Measurements from ENCODE around the gene SRA1. TPM values are rescaled to one million over a fixed set of nuclear protein-coding genes. Genes with fewer than 3 reads are reported as not detected.
A peak's percentile ranks its signal among the peaks of the same experiment; 100 is the strongest.

Gene SRA1
- total and polyA plus RNA-seq, 2 of the 13 experiments (the other 11 are each of a cell fraction or from before 2014, with no cell fraction given): 14.2 to 32.8 TPM

- no peak for TF ChIP-seq ZNF263 (CRISPR knock-in tag; IDR thresholded peaks at IDR 0.05)
- no peak for TF ChIP-seq FOXP1 (IDR thresholded peaks at IDR 0.05)
- 0 out of 2 replicates have a peak, but pooled peaks have one; percentile 8 for TF ChIP-seq FOXP1 (CRISPR knock-in tag; IDR thresholded peaks at IDR 0.05)
- TF ChIP-seq, protein P1, sequence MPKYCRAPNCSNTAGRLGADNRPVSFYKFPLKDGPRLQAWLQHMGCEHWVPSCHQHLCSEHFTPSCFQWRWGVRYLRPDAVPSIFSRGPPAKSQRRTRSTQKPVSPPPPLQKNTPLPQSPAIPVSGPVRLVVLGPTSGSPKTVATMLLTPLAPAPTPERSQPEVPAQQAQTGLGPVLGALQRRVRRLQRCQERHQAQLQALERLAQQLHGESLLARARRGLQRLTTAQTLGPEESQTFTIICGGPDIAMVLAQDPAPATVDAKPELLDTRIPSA (CRISPR knock-in tag; IDR thresholded peaks at IDR 0.05; ENCODE audit: borderline replicate concordance): peak; percentile 80; the same call in 1 of the 2 replicates
- no peak for TF ChIP-seq ZNF207 (IDR thresholded peaks at IDR 0.05; ENCODE audit: borderline replicate concordance)
- TF ChIP-seq ZBTB1 (CRISPR knock-in tag; IDR thresholded peaks at IDR 0.05; ENCODE audit: borderline replicate concordance): no peak
- peak; percentile 58 for TF ChIP-seq RXRA (CRISPR knock-in tag; IDR thresholded peaks at IDR 0.05)
- TF ChIP-seq, protein P2, sequence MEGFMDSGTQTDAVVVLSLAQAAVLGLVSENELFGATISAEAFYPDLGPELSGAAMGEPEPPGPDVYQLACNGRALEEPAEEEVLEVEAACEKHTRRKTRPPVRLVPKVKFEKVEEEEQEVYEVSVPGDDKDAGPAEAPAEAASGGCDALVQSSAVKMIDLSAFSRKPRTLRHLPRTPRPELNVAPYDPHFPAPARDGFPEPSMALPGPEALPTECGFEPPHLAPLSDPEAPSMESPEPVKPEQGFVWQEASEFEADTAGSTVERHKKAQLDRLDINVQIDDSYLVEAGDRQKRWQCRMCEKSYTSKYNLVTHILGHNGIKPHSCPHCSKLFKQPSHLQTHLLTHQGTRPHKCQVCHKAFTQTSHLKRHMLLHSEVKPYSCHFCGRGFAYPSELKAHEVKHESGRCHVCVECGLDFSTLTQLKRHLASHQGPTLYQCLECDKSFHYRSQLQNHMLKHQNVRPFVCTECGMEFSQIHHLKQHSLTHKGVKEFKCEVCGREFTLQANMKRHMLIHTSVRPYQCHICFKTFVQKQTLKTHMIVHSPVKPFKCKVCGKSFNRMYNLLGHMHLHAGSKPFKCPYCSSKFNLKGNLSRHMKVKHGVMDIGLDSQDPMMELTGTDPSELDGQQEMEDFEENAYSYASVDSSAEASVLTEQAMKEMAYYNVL (CRISPR knock-in tag; IDR thresholded peaks at IDR 0.05; ENCODE audit: borderline replicate concordance): no peak
- peak; percentile 94 for TF ChIP-seq ETV6 (CRISPR knock-in tag; conservative IDR thresholded peaks at IDR 0.05)
- TF ChIP-seq ZNF780A (CRISPR knock-in tag; IDR thresholded peaks at IDR 0.05): no peak
- TF ChIP-seq ZNF674 (CRISPR knock-in tag; IDR thresholded peaks at IDR 0.05; ENCODE audit: low read depth): 0 out of 2 replicates have a peak, but pooled peaks have one; percentile 62
- TF ChIP-seq ZNF275 (CRISPR knock-in tag; IDR thresholded peaks at IDR 0.05; ENCODE audit: borderline replicate concordance): peak; percentile 43; the same call in 1 of the 2 replicates
- TF ChIP-seq, protein P3, sequence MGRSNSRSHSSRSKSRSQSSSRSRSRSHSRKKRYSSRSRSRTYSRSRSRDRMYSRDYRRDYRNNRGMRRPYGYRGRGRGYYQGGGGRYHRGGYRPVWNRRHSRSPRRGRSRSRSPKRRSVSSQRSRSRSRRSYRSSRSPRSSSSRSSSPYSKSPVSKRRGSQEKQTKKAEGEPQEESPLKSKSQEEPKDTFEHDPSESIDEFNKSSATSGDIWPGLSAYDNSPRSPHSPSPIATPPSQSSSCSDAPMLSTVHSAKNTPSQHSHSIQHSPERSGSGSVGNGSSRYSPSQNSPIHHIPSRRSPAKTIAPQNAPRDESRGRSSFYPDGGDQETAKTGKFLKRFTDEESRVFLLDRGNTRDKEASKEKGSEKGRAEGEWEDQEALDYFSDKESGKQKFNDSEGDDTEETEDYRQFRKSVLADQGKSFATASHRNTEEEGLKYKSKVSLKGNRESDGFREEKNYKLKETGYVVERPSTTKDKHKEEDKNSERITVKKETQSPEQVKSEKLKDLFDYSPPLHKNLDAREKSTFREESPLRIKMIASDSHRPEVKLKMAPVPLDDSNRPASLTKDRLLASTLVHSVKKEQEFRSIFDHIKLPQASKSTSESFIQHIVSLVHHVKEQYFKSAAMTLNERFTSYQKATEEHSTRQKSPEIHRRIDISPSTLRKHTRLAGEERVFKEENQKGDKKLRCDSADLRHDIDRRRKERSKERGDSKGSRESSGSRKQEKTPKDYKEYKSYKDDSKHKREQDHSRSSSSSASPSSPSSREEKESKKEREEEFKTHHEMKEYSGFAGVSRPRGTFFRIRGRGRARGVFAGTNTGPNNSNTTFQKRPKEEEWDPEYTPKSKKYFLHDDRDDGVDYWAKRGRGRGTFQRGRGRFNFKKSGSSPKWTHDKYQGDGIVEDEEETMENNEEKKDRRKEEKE (IDR thresholded peaks at IDR 0.05): no peak
- no peak for TF ChIP-seq ZSCAN29 (CRISPR knock-in tag; conservative IDR thresholded peaks at IDR 0.05)
- TF ChIP-seq REXO4 (CRISPR knock-in tag; IDR thresholded peaks at IDR 0.05; ENCODE audit: borderline replicate concordance): no peak
- TF ChIP-seq EEA1 (CRISPR knock-in tag; IDR thresholded peaks at IDR 0.05; ENCODE audit: borderline replicate concordance): peak; percentile 92; the same call in 1 of the 2 replicates
- 0 out of 2 replicates have a peak, but pooled peaks have one; percentile 44 for TF ChIP-seq CAMTA2 (CRISPR knock-in tag; IDR thresholded peaks at IDR 0.05; ENCODE audit: borderline replicate concordance)
- TF ChIP-seq ERF (CRISPR knock-in tag; IDR thresholded peaks at IDR 0.05): peak; percentile 94
- peak; percentile 24; the same call in 1 of the 2 replicates for TF ChIP-seq ZNF441 (CRISPR knock-in tag; IDR thresholded peaks at IDR 0.05; ENCODE audit: borderline replicate concordance)
- TF ChIP-seq ZFP91 (CRISPR knock-in tag; IDR thresholded peaks at IDR 0.05; ENCODE audit: borderline replicate concordance): peak; percentile 86
- TF ChIP-seq SMAD3 (CRISPR knock-in tag; IDR thresholded peaks at IDR 0.05): no peak
These were observed at the start of gene SRA1 (continued) for GRCh38 chr5:140557136-140557805.

Measured in HepG2 (cell line).